DMS79 (cell line): ENCODE results near the gene MFN2.
"Not testable (repeated sequence)": the region's sequence is repeated elsewhere in the genome, so short reads cannot be mapped to it uniquely, and the experiment has no call there.

Source experiments
- DNase-seq: peaks from one replicate; lab custom pipeline; 2025; lab: John Stamatoyannopoulos, UW

Gene MFN2

GRCh38 chr1:11998636-11999035, 18.4 kb downstream of the MFN2 start:
- DNase-seq = no peak

GRCh38 chr1:11999236-11999635, 19.0 kb downstream of the MFN2 start:
- no peak for DNase-seq

GRCh38 chr1:12001249-12001917, 21.1 kb downstream of the MFN2 start:
- DNase-seq = no peak

GRCh38 chr1:12001996-12002493, 21.8 kb downstream of the MFN2 start:
- no peak for DNase-seq

GRCh38 chr1:12003762-12004161, 23.5 kb downstream of the MFN2 start:
- DNase-seq = no peak

GRCh38 chr1:12005488-12006166, 25.4 kb downstream of the MFN2 start:
- DNase-seq = no peak

GRCh38 chr1:12006167-12006921, 26.1 kb downstream of the MFN2 start:
- no peak for DNase-seq

- DNase-seq = no peak
Observed at GRCh38 chr1:12007204-12007603, 27.0 kb downstream of the MFN2 start.

GRCh38 chr1:12008355-12008754, 28.1 kb downstream of the MFN2 start:
- not testable (repeated sequence) for DNase-seq

GRCh38 chr1:12009318-12009947, 29.2 kb downstream of the MFN2 start:
- no peak for DNase-seq

- no peak for DNase-seq
Observed at GRCh38 chr1:12010746-12011570, 30.7 kb downstream of the MFN2 start.

- no peak for DNase-seq
Observed at GRCh38 chr1:12011998-12012397, 31.8 kb downstream of the MFN2 start.

- no peak for DNase-seq
Observed at GRCh38 chr1:12012560-12013316, 32.5 kb downstream of the MFN2 start.

GRCh38 chr1:12014141-12014991, 34.1 kb downstream of the MFN2 start:
- DNase-seq = peak; percentile 81

GRCh38 chr1:12015001-12015491, 34.8 kb downstream of the MFN2 start:
- DNase-seq = no peak

GRCh38 chr1:12015499-12015898, 35.3 kb downstream of the MFN2 start:
- DNase-seq = no peak

GRCh38 chr1:12016182-12016581, 35.9 kb downstream of the MFN2 start:
- DNase-seq = no peak

- no peak for DNase-seq
Observed at GRCh38 chr1:12019858-12020509, 39.7 kb downstream of the MFN2 start.

- DNase-seq = no peak
Observed at GRCh38 chr1:12021616-12022015, 41.4 kb downstream of the MFN2 start.
